ENCODE data around the gene BICC1.

BICC1 gene

DNA sequence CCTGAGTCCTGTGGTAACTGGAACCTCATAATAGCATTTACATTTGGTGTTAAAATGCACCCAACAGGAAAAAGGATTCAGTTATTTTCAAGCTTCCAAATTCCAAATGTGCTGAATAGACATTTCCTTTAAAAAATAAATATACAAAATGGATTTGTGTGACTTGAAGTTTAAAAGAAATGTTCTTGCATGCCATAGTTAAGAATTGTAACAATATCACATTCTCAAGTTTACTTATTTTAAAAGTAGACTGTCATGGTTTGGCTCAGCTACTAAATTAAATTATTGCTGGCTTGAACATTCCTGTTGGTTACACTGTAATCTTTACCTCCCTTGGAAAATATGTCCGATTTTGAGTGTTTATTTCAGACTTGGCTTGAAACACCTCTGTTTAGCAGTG is 31.5 kb downstream of the BICC1 start:
- H3K36me3 ChIP-seq (replicated peaks in 1 of 2; ENCODE audit: control insufficient read depth in 2 of 2, insufficient read depth in 2 of 2, low read length in 2 of 2), result no peaks in the 10 kb centered on the region
- H2AK5ac ChIP-seq (ENCODE audit: low read depth, low read length), result no peak overlapping the region
- H3K9me3 ChIP-seq (replicated peaks in 1 of 2; ENCODE audit: control insufficient read depth in 2 of 2, insufficient read depth in 1 of 2, low read depth in 1 of 2, low read length in 2 of 2), result no peaks in the 10 kb centered on the region
- H3K18ac ChIP-seq (ENCODE audit: low read length), result no peak overlapping the region
- no peak overlapping the region for H4K91ac ChIP-seq (ENCODE audit: low read depth, low read length, poor library complexity)
- WGBS, 2 donors (ENCODE audit: extremely low coverage in 2 of 2, insufficient read length in 2 of 2, insufficient replicate concordance in 1 of 2), result no CpG with 5 or more reads among the region's 1 CpG
- no peak overlapping the region for H4K8ac ChIP-seq (ENCODE audit: low read depth, low read length)
- no peaks in the 10 kb centered on the region for H3K4me1 ChIP-seq (ENCODE audit: control insufficient read depth in 2 of 2, insufficient read depth in 1 of 2, low read depth in 1 of 2, low read length in 2 of 2)
- no peak overlapping the region for H2BK15ac ChIP-seq (ENCODE audit: low read length)
- H3K9ac ChIP-seq (ENCODE audit: low read depth, low read length, poor library complexity), result no peak overlapping the region
- H2BK5ac ChIP-seq (ENCODE audit: low read length), result no peak overlapping the region
- no peak overlapping the region for H3K27ac ChIP-seq (replicated peaks; ENCODE audit: low read length)
- DNase-seq (ENCODE audit: low spot score), result no peak
- H3K4ac ChIP-seq (ENCODE audit: low read length), result no peak overlapping the region
- no peak overlapping the region for H2AFZ ChIP-seq (ENCODE audit: low read length)
- no peak overlapping the region for H3K23ac ChIP-seq (ENCODE audit: low read depth, low read length, poor library complexity)
- no peaks in the 10 kb centered on the region for H3K27me3 ChIP-seq (ENCODE audit: control insufficient read depth in 3 of 3, insufficient read depth in 3 of 3, low read depth in 1 of 3, low read length in 3 of 3)
- H3K4me2 ChIP-seq (ENCODE audit: insufficient read depth, low read length, poor library complexity, severe bottlenecking), result no peak overlapping the region
- H2BK12ac ChIP-seq (ENCODE audit: low read length), result no peak overlapping the region
- H3K79me1 ChIP-seq (ENCODE audit: low read depth, low read length), result no peaks in the 10 kb centered on the region
- H3K4me3 ChIP-seq (ENCODE audit: low read length in 2 of 2), result no peak overlapping the region
- H3K14ac ChIP-seq (ENCODE audit: low read length), result no peak overlapping the region
- no peak overlapping the region for H2BK120ac ChIP-seq (ENCODE audit: low read depth, low read length)

- no peak overlapping the region for H3K4me2 ChIP-seq (ENCODE audit: insufficient read depth, low read length, poor library complexity, severe bottlenecking)
- H3K36me3 ChIP-seq (replicated peaks in 1 of 2; ENCODE audit: control insufficient read depth in 2 of 2, insufficient read depth in 2 of 2, low read length in 2 of 2), result no peaks in the 10 kb centered on the region
- no peaks in the 10 kb centered on the region for H3K9me3 ChIP-seq (replicated peaks in 1 of 2; ENCODE audit: control insufficient read depth in 2 of 2, insufficient read depth in 1 of 2, low read depth in 1 of 2, low read length in 2 of 2)
- no peaks in the 10 kb centered on the region for H3K79me1 ChIP-seq (ENCODE audit: low read depth, low read length)
- no peaks in the 10 kb centered on the region for H3K27me3 ChIP-seq (ENCODE audit: control insufficient read depth in 3 of 3, insufficient read depth in 3 of 3, low read depth in 1 of 3, low read length in 3 of 3)
- H2BK120ac ChIP-seq (ENCODE audit: low read depth, low read length), result no peak overlapping the region
- no peak overlapping the region for H2AFZ ChIP-seq (ENCODE audit: low read length)
- no peak overlapping the region for H4K91ac ChIP-seq (ENCODE audit: low read depth, low read length, poor library complexity)
- no peak overlapping the region for H2BK5ac ChIP-seq (ENCODE audit: low read length)
- H3K23ac ChIP-seq (ENCODE audit: low read depth, low read length, poor library complexity), result no peak overlapping the region
- H4K8ac ChIP-seq (ENCODE audit: low read depth, low read length), result no peak overlapping the region
- no peaks in the 10 kb centered on the region for H3K4me1 ChIP-seq (ENCODE audit: control insufficient read depth in 2 of 2, insufficient read depth in 1 of 2, low read depth in 1 of 2, low read length in 2 of 2)
- H2BK12ac ChIP-seq (ENCODE audit: low read length), result no peak overlapping the region
- H3K18ac ChIP-seq (ENCODE audit: low read length), result no peak overlapping the region
- no peak overlapping the region for H3K9ac ChIP-seq (ENCODE audit: low read depth, low read length, poor library complexity)
- H3K27ac ChIP-seq (replicated peaks; ENCODE audit: low read length), result no peak overlapping the region
- WGBS, 2 donors (ENCODE audit: extremely low coverage in 2 of 2, insufficient read length in 2 of 2, insufficient replicate concordance in 1 of 2), result no CpG with 5 or more reads among the region's 4 CpGs
- H3K4ac ChIP-seq (ENCODE audit: low read length), result no peak overlapping the region
- no peak overlapping the region for H2AK5ac ChIP-seq (ENCODE audit: low read depth, low read length)
- H3K4me3 ChIP-seq (ENCODE audit: low read length in 2 of 2), result no peak overlapping the region
- H3K14ac ChIP-seq (ENCODE audit: low read length), result no peak overlapping the region
- no peak for DNase-seq (ENCODE audit: low spot score)
- H2BK15ac ChIP-seq (ENCODE audit: low read length), result no peak overlapping the region
Observed at GRCh38 chr10:58545427-58545826, 32.8 kb downstream of the BICC1 start.

DNA sequence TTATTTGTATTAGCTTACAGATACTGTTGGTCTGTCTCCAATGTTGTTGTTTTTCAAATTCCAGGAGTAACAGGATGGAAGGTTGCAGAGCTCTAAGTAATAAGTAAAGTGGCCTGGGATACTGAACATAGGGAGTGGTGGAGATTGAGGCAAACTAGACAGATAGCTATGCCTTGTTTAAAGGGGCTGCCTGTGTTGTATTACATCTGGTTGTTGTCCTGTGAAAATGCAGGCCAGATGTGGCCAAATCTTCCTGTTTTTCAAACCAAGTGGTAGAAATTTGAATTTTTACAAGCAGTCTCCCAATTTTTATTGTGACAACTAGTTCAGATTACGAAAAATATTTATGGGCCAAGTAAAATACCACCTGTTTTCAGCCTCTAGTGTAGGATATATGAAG is 33.5 kb downstream of the BICC1 start:
- no peak overlapping the region for H2BK15ac ChIP-seq (ENCODE audit: low read length)
- no peak overlapping the region for H4K8ac ChIP-seq (ENCODE audit: low read depth, low read length)
- no peak overlapping the region for H3K9ac ChIP-seq (ENCODE audit: low read depth, low read length, poor library complexity)
- H3K23ac ChIP-seq (ENCODE audit: low read depth, low read length, poor library complexity), result no peak overlapping the region
- no peak overlapping the region for H2BK12ac ChIP-seq (ENCODE audit: low read length)
- DNase-seq (ENCODE audit: low spot score), result no peak
- H3K18ac ChIP-seq (ENCODE audit: low read length), result no peak overlapping the region
- H2BK5ac ChIP-seq (ENCODE audit: low read length), result no peak overlapping the region
- no peak overlapping the region for H4K91ac ChIP-seq (ENCODE audit: low read depth, low read length, poor library complexity)
- H2AFZ ChIP-seq (ENCODE audit: low read length), result no peak overlapping the region
- H3K79me1 ChIP-seq (ENCODE audit: low read depth, low read length), result no peaks in the 10 kb centered on the region
- no peak overlapping the region for H3K4me3 ChIP-seq (ENCODE audit: low read length in 2 of 2)
- H3K27ac ChIP-seq (replicated peaks; ENCODE audit: low read length), result no peak overlapping the region
- H3K4ac ChIP-seq (ENCODE audit: low read length), result no peak overlapping the region
- H2BK120ac ChIP-seq (ENCODE audit: low read depth, low read length), result no peak overlapping the region
- no peaks in the 10 kb centered on the region for H3K27me3 ChIP-seq (ENCODE audit: control insufficient read depth in 3 of 3, insufficient read depth in 3 of 3, low read depth in 1 of 3, low read length in 3 of 3)
- H3K36me3 ChIP-seq (replicated peaks in 1 of 2; ENCODE audit: control insufficient read depth in 2 of 2, insufficient read depth in 2 of 2, low read length in 2 of 2), result no peaks in the 10 kb centered on the region
- H3K9me3 ChIP-seq (replicated peaks in 1 of 2; ENCODE audit: control insufficient read depth in 2 of 2, insufficient read depth in 1 of 2, low read depth in 1 of 2, low read length in 2 of 2), result no peaks in the 10 kb centered on the region
- H3K4me1 ChIP-seq (ENCODE audit: control insufficient read depth in 2 of 2, insufficient read depth in 1 of 2, low read depth in 1 of 2, low read length in 2 of 2), result no peaks in the 10 kb centered on the region
- no CpG with 5 or more reads among the region's 1 CpG for WGBS, 2 donors (ENCODE audit: extremely low coverage in 2 of 2, insufficient read length in 2 of 2, insufficient replicate concordance in 1 of 2)
- no peak overlapping the region for H3K4me2 ChIP-seq (ENCODE audit: insufficient read depth, low read length, poor library complexity, severe bottlenecking)
- no peak overlapping the region for H2AK5ac ChIP-seq (ENCODE audit: low read depth, low read length)
- H3K14ac ChIP-seq (ENCODE audit: low read length), result no peak overlapping the region

DNA sequence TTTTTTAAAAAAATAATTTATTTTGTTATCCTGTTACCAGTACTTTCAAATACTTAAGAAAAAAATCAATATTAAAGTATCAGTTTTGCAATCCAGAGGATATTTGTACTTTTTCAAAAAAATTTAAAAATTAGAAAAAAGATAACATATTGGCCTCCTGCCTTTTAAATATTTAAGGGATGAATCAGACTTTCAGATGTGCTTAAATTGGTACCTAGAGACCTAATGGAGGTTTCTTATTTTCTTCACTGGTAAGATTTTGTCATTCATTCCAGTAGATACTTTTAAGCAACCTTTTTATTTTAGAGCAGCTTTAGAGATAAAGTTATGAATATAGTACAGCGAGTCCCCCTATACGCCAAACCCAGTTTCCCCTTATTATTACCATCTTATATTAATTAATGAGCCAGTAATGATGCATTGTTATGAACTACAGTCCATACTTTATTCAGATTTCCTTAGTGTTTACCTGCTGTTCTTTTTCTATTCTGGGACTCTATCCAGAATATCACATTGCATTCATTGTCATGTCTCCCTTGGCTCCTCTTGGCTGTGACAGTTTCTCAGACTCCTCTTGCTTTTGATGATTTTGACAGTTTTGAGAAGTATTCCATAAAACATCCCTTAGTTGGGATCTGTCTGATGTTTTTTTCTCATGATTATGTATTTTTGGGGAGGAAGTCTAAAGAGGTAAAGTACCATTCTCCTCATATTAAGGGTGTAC is 34.2 kb downstream of the BICC1 start:
- no peak overlapping the region for H4K8ac ChIP-seq (ENCODE audit: low read depth, low read length)

More for the DNA sequence above, 34.2 kb downstream of the BICC1 start:
- Histone ChIP-seq H2AFZ (ENCODE audit: low read length) (no peak overlapping the region), H2BK120ac (ENCODE audit: low read depth, low read length) (no peak overlapping the region), H2BK5ac (ENCODE audit: low read length) (no peak overlapping the region), H3K36me3 (replicated peaks in 1 of 2; ENCODE audit: control insufficient read depth in 2 of 2, insufficient read depth in 2 of 2, low read length in 2 of 2) (no peaks in the 10 kb centered on the region), H2AK5ac (ENCODE audit: low read depth, low read length) (no peak overlapping the region), H2BK12ac (ENCODE audit: low read length) (no peak overlapping the region), H3K23ac (ENCODE audit: low read depth, low read length, poor library complexity) (no peak overlapping the region), H3K18ac (ENCODE audit: low read length) (no peak overlapping the region), H3K9me3 (replicated peaks in 1 of 2; ENCODE audit: control insufficient read depth in 2 of 2, insufficient read depth in 1 of 2, low read depth in 1 of 2, low read length in 2 of 2) (no peaks in the 10 kb centered on the region), H3K14ac (ENCODE audit: low read length) (no peak overlapping the region), H3K27me3 (ENCODE audit: control insufficient read depth in 3 of 3, insufficient read depth in 3 of 3, low read depth in 1 of 3, low read length in 3 of 3) (no peaks in the 10 kb centered on the region), H3K27ac (replicated peaks; ENCODE audit: low read length) (no peak overlapping the region), H2BK15ac (ENCODE audit: low read length) (no peak overlapping the region), H4K91ac (ENCODE audit: low read depth, low read length, poor library complexity) (no peak overlapping the region), H3K4me2 (ENCODE audit: insufficient read depth, low read length, poor library complexity, severe bottlenecking) (no peak overlapping the region), H3K4ac (ENCODE audit: low read length) (no peak overlapping the region), H3K4me3 (ENCODE audit: low read length in 2 of 2) (no peak overlapping the region), H3K4me1 (ENCODE audit: control insufficient read depth in 2 of 2, insufficient read depth in 1 of 2, low read depth in 1 of 2, low read length in 2 of 2) (no peaks in the 10 kb centered on the region), H3K9ac (ENCODE audit: low read depth, low read length, poor library complexity) (no peak overlapping the region), H3K79me1 (ENCODE audit: low read depth, low read length) (no peaks in the 10 kb centered on the region)
- no CpG with 5 or more reads among the region's 2 CpGs for WGBS, 2 donors (ENCODE audit: extremely low coverage in 2 of 2, insufficient read length in 2 of 2, insufficient replicate concordance in 1 of 2)
- DNase-seq (ENCODE audit: low spot score), result no peak
